GM10266 (cell line): ENCODE data around the gene ELMO1.

Experiments
- DNase-seq: peaks from one replicate; pipeline ENCODE4 v3.0.0; 2012; ENCODE audit errors: extremely low spot score
- TF ChIP-seq, protein P1 (sequence below): IDR thresholded peaks from 2 replicates; pipeline ENCODE4 v1.5.1; 2012; ENCODE audit warnings: mild to moderate bottlenecking, low read depth; ENCODE audit not compliant: control insufficient read depth, insufficient read depth; ENCODE audit errors: missing control alignments

ELMO1 gene

DNA sequence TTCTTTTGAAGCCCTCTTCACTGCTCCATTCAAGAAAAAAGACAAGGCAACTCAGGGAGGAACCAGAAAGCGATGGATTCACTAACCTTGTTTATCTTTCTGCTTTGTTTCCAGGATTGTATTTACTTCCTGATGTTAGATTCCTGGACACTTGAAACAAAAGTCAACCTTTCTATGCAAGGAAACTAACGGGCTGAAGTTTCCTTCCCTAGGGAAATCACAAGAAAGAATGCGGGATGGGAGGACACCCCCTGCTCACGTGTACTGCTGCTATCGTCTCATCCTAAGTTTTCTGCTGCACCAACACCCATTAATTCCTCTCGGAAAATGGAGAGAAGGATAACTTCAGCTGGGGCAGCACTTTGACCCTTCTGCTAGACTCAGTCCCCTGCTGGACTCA lies 50.3 kb downstream of the ELMO1 start:
- no peak for DNase-seq
- TF ChIP-seq, protein P1, sequence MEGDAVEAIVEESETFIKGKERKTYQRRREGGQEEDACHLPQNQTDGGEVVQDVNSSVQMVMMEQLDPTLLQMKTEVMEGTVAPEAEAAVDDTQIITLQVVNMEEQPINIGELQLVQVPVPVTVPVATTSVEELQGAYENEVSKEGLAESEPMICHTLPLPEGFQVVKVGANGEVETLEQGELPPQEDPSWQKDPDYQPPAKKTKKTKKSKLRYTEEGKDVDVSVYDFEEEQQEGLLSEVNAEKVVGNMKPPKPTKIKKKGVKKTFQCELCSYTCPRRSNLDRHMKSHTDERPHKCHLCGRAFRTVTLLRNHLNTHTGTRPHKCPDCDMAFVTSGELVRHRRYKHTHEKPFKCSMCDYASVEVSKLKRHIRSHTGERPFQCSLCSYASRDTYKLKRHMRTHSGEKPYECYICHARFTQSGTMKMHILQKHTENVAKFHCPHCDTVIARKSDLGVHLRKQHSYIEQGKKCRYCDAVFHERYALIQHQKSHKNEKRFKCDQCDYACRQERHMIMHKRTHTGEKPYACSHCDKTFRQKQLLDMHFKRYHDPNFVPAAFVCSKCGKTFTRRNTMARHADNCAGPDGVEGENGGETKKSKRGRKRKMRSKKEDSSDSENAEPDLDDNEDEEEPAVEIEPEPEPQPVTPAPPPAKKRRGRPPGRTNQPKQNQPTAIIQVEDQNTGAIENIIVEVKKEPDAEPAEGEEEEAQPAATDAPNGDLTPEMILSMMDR = no peak

DNA sequence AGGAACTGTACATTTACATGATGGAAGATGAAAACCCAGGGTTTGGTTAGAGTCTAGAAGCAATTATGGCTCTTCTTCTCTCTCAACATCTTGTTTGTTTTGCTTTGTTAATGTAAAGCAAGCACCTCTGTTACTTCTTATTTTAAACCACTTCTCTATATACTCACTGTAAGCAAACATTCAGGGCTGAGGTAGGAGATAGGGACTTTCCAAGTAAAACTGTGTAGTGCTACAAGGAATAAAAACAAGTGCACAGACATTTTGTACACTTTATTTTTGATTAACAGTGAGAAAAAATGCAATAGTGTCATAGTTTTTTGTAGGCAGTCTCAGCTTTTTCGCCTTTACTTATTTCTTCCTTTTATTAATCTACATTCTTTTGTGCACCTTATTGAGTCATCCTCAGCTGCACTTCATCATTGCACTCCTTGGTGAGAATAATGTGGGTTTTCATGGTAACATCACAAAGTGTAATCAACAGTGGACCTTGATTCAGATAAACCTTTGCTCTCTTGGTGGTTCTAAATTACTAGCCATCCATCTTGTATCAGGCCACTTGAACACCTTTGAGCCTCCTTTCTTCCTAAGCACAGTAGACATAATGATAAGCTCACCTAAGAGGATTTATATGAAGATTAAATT lies 52.9 kb downstream of the ELMO1 start:
- TF ChIP-seq, protein P1 = no peak
- DNase-seq = no peak

DNA sequence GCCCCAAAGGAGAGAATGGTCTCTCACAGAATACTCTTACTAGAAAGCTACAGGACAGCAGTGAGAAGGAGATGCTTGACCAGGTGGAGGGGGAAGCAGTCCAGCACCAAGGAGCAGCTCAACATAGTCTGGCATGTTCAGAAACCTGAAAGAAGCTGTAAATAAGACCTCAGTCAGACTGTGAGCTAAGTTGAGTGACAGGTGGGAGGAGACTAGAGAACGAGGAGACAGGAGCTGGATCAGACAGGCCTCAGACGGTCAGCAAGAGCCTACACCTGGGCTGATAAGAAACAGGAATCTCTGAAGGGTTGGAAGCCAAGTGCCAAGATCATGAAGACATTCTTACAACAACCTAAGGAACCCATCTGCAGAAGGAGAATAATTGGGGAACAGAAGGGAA lies 54.5 kb downstream of the ELMO1 start:
- TF ChIP-seq, protein P1 = no peak

DNA sequence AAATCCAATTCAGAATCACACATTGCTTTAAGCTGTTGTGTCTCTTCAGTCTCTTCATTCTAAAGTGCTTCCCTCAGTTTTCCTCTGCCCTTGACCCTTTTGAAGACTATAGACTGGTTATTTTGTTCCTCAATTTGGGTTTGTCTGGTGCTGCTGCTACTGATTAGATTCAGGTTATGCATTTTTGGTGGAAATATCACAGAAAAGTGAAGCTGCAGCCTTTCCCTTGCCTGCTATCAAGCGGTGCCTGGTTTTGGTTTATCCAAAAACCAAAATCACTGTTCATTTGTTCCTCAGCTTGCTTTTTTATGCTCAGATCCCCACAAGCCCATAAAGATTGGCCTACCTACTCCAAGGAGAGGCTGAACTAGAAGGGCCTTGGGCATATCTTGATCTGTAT lies 55.2 kb downstream of the ELMO1 start:
- no peak for DNase-seq
- TF ChIP-seq, protein P1 = no peak

More for the DNA sequence above, 54.5 kb downstream of the ELMO1 start:
- peak; percentile 24 for DNase-seq

DNA sequence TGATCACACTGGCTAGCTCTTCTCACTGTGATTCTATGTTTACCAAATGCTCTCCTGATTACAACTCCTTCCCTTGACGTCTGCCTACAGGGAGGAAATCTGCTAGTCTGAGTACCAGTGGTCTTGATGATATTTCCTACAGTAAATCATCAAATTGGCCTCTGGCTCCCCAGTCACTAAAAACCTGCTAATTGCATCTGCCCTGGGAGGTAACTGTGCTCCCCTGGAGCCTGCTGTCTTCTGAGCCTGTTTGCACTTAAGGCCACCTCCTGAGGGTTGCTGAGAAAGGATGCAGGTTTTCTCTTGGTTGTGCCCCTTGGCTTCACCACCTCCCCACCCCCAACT lies 56.0 kb downstream of the ELMO1 start:
- TF ChIP-seq, protein P1 = no peak
- no peak for DNase-seq

DNA sequence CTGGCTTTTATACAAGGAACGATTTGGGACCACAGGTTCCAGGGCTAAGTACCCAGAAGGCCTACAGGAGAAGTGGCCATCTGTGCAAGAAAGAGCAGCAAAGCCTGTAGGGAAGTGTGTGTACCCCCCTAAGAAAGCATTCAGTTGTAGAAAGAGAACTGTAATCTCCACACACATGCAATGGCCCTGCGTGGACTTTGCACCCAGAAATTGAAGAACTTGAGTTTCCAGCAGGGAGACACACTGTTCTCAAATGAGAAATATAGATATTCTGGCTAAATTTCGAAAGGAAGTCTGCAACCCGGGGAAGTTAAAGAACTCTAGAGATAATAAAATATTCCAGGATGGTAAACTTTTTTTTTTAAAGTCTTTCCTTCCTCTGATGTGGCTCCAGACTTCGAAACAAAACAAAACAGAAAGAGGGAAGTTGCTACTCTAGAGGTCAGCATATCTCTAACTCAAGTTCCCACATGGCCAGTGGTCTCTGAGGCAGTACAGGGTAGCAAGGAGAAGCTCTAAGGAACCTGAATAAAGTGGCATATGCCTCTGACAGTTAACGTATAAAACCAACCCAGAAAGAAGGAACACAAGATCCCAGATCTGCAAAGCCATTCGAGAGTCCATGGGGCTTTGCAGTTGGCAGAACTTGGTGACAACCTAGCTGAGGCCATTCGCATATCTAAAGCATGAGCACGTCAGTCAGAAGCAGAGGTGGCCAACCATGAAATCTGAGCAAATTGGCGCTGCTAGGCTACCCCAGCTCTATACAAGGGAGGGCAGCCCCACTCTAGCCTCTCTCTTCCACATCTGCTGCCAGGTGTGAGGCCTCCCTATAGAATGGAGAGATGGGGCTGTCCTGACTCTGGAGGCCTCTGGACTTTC lies 56.6 kb downstream of the ELMO1 start:
- TF ChIP-seq, protein P1 = no peak
- no peak for DNase-seq

DNA sequence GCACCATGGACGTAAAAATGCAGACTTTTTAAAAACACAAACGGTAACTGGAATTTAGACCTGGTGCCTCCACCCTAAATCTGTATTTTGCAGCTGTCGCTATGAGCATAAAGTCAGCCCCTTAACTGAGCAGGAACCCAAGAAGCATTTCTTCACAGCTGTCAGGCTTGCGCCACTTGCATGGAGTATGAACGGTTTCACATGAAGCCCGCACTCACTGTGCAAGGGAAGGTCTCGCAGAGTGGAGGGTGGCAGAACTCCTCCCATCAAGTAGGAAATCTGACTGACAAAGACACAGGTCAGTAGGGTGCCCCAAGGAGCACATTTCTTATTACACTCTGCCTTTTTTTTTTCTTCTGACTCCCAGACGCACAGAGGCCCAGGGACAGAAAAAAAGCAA lies 58.5 kb downstream of the ELMO1 start:
- TF ChIP-seq, protein P1 = no peak
- no peak for DNase-seq
